Ishikawa (cell line): ENCODE results near the gene ILDR1.

Experiments used
- EP300 ChIP-seq: IDR thresholded peaks from 2 replicates; pipeline ENCODE4 v1.6.1; 2012; ENCODE audit warnings: borderline replicate concordance
- RAD21 ChIP-seq: IDR thresholded peaks from 2 replicates; pipeline ENCODE4 v1.6.1; 2012; ENCODE audit warnings: low read depth
- TAF1 ChIP-seq: IDR thresholded peaks from 2 replicates; pipeline ENCODE4 v1.6.1; 2012; ENCODE audit warnings: low read depth, mild to moderate bottlenecking

GRCh38 chr3:121943431-121943830 is 78.6 kb downstream of the ILDR1 start:
- TF ChIP-seq RAD21 = no peak
- no peak for TF ChIP-seq TAF1
- TF ChIP-seq EP300 = no peak
